HG02840 (cell line): ENCODE results near the gene DHRS13.
"Not testable (repeated sequence)": the region's sequence is repeated elsewhere in the genome, so short reads cannot be mapped to it uniquely, and the experiment has no call there.

Experiments used
- ATAC-seq: cut with Tn5 transposase; IDR thresholded peaks from one replicate; pipeline ENCODE4 v1.9.1; 2021; ENCODE audit warnings: mild to moderate bottlenecking, moderate library complexity, moderate number of reproducible peaks; ENCODE audit not compliant: unreplicated experiment, low FRiP score

The DHRS13 gene

DNA sequence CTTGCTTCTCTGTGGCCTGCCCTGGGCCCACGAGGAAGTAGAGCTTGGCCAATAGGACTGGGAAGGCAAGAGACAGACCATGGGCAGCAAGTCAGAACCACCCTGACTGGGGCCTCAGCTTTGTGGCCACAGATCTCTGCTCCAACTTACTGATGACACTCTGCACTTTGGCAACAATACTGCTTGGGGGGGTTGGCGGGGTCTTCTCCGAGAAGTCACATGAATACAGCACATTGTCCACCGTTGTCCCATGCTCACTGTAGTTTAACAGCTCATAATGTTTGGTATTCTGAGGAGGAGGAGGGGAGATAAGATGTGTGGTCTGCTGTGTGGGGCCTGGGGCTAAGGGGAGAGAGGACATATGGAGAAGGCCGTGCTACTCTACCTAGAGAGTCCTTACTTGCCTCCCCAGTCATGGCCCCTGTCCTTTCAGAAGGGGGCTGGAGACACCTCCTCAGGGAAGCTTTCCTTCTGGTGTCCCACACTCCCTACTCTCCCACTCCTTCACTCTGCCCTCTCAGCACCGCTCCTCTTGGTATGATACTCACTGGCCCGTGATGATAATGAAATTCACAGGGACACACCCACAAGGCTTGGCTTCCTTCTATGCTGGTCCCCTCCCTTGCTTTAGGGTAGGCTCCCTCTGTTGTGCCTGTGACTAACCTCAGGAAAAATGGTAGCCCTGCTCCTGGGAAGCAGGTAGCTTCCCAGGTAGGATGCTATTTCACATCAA is 4.0 kb upstream of the DHRS13 start:
- ATAC-seq = no peak

DNA sequence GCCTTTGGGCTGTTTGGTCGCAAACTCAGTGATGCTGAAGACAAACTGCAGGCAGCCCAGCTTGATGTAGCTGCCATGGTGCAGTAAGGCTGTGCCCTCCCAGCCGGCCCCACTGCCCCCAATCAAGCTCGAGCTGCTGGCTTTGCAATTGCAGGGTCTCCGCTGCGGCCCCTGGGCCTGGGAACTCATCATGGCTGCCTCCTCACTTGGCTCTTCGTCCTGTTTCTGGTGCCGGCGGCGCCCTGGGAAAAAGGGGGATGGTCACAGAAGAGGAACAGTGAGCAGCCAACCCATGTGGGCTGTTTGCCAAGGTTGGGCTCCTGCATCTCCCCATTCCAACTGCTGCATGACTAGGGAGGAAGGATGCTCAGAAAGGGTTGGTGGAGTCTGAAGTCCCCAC is 3.4 kb upstream of the DHRS13 start:
- no peak for ATAC-seq

DNA sequence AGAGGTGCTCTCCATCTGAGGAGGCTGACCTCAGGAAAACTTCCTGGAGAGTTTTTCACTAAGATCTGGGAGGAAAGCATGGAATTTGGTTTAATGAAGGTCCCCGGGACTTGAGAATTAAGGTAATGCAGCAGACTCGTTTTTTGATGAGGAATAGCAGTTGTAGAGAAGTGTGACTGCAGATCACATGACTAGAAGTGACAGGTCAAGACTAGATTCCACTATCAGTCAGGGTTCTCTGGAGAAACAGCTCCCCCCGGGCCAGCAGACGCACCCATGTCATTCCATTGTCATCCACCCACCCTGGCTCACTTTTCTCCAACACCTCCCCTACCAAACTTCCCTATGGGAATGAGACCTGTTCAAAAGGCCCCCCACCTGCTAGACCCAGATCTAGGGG is 1.9 kb upstream of the DHRS13 start:
- no peak for ATAC-seq

DNA sequence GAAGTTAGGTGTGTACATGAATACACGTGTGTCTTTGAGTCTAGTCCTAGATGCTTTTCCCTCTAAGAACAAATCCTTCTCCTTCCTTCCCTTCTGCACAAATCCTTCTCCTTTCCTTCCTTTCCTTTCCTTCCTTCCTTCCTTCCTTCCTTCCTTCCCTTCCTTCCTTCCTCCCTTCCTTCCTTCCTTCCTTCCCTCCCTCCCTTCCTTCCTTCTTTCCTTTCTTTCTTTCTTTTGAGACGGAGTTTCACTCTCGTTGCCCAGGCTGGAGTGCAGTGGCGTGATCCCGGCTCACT is 615 bp upstream of the DHRS13 start:
- ATAC-seq = not testable (repeated sequence)

DNA sequence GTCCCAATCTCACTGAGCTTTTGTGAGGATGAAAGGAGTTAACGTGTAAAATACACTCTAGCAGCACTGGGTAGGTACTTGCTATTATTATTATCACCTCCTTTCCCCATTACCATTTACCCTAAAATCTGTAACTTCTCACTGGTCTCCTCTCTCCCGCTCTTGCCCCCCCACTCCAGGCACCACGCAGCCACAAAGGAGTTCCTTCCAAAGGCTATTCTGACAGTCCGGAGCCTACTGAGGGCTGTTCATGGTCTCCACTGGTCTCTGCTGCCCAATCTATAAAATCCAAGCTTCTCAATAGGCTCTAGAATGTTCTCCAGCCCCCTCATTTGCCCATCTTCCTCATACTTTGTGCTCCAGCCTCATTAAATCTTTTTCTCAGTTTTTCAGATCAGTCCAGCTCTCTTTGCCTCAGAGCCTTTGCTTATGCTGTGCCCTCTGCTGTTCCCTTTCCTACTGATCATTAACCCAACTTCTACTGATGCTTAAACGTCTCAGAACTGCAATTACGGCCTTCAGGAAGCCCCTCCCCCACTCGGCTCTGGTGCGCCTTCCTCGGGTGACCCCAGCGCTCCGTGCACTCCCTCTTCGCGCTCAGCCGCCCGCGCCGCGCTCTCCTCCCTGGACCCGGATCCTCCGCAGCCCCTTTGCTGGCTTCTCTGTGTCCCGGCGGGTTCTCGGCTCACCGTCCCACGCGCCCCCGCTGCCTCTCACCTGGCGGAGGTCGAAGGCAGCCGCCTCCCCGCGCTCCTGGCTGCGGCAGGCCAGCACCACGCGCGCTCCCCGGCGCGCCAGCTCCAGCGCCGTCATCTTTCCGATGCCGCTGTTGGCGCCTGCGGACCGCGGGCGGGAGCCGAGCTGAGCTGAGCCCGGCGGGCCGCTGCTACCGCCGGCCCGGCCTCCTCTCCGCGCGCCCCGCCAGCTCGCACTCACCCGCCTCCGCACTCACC is 737 bp downstream of the DHRS13 start:
- no peak for ATAC-seq

DNA sequence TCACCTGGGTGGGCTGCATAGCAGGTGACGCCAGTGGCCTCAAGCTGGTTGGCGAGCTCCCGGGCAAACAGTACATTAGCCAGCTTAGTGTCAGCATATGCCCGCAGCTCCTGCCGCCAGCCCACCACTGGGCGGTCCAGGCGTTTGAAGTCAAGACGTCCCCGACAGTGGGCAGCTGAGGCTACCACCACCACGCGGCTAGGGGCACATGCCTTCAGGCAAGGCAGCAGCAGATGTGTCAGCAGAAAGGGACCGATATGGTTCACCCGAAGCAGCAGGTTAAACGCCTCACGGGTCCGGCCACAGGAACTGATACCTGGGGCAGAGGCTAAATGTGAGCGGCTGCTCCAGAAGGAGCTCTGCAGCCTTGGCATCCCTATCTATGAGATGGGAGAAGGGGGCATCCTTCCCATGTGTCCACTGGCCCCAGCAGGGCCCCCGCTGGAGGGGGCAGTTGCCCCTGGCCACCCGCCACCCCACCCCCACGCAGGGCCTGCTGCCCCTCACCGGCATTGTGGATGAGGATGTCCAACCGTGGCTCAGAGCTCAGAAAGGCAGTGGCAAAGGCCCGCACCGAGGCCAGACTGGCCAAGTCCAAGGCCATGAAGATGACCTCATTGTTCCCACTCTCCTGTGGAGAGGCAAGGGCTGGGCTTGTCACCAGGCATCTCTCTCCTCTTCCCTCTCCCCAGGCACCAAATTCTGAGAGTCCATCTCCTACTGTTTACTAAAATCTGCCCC is 1.7 kb downstream of the DHRS13 start:
- no peak for ATAC-seq

DNA sequence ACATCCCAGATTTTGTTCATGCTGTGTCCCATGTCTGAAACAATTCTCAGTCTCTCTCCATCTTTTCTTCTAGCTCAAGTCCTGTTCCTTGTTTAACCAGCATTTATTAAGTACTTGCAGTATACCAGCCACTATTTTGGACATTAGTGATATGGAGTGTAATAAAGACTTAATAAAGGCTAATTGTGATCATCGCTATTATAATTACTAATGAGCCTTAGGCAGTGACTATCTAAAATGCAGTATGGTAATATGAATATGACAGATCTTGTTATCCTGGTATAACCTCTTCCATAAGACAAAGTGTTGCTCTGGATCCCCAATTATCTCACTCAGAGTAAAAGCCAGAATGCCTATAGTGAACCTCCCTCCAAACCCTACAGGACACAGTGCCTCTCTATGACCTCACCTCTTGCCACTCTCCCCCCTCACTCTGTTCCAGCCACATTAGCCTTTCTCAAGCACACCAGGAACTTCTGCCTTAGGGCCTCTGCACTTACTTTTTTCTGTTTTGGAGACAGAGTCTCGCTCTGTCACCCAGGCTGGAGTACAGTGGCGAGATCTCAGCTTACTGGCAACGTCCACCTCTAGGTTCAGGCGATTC is 3.6 kb downstream of the DHRS13 start:
- ATAC-seq = no peak

DNA sequence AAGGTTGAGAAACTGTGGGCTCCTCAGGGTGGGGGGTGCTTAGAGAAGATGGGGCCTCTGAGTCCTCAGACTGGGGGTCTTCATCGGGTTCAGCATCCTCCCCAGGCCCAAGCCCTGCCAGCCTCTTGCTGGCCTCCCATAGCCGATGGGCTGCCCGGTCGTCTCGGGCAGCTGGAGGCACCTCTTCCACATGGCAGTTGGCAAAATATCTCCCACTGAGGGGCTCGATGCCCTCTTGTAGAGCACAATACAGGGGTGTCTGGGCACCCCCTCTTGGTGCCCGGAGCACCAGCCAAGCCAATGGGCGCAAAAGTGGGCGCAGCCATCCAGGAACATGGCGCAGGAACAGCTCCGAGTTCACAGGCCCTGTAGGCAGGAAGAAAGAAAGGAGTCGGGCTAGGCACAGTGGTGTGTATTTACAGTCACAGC is 4.3 kb downstream of the DHRS13 start:
- ATAC-seq = no peak

DNA sequence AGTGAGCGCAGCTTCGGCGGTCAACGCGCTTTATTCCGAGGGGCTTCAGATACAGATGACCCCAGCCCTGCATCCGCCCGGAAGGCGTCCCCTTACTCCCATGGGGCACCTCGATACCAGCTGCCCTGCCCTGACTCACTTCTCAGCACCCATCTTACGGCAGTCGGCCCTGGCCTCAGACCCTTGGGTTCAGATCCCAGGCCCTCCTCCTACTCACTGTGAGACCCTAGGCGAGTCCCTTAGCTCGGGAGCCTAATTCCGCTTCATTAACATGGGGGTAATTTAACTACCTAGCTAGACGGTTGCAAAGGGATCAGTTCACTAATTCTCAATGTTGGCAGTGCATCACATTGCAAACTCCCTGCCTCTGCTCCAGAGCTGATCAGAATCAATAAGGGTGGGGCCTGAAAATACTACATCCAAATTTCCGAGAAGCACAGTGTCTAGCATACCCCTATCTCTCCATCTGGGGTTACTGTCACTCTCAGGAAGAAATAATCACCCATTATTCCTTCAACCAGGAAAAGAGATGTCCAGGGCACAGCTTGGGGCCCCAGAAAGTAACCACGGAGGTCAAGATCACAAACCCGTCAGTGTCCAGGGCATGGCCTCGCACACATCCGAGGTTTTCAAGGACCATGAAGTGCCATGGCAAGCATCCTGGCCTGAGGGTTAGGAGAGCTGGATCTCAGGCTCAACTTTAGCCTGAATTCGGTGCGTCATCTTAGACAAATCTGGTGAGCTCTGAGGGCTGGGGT is 4.9 kb downstream of the DHRS13 start:
- no peak for ATAC-seq

DNA sequence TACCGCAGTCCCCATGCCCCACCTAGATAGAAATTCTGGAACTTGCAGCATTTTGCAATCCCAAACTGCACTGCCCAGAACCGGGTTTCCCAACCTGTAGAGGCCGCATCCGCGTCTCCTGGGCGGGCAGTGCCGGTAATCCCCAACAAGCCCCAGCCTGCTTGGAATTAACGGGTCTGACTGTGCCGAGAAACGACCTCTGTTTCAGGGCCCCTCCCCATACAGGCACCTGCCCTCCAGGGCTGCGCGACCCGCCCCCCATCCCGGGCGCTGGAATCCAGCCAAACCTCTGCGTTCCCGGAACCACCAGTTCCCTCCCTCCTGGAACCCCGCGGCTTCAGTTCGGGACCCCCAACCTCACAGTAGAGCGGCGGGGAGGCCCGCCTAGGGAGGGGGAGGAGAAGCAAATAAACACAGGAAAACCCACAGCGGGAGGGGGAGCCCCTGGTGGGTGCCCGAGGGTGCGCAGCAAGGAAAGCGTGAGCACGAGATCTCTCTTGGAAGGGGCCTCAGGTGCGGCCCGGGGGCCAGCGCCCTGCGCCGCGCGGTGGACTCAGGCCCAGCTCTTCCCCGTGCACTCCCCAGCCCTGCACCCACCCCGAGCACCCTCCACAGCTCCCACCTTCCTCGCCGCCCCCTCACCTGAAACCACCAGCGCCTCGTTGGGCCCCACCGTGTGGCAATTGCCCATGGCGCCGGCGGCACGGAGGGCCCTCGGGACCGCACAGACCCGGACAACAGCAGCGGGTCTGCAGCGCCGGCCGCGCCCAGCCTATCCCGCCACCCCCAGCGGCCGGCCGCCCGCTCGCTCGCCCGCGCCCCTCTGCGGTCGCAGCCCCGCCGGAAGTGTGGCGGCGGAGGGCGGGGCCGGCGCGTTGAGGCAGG is 5.8 kb downstream of the DHRS13 start, which contains the start of gene FLOT2:
TSS of gene FLOT2 (minus strand) at position 850 of the 885 bp plus-strand sequence. CDS start at position 691, 159 bp downstream.
- ATAC-seq = no peak

DNA sequence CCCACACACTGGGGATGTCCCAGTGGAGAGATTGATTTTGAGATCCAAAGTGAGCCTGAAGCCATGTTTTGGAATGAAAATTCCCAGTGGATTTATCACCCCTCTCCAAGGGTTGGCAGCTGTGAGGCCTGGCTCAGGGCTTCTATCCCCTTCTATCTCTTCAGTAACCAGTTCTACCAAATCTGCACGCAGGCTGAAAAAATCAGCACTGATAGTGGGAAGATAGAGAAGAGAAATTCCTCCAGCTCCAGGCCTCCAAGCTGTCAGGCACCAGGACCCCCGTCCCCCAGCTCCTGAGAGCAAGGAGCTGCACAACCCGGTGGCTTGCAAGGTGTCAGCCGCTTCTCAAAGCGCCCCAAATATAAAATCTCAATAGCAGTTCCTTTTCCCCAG is 6.4 kb downstream of the DHRS13 start:
- ATAC-seq = no peak

DNA sequence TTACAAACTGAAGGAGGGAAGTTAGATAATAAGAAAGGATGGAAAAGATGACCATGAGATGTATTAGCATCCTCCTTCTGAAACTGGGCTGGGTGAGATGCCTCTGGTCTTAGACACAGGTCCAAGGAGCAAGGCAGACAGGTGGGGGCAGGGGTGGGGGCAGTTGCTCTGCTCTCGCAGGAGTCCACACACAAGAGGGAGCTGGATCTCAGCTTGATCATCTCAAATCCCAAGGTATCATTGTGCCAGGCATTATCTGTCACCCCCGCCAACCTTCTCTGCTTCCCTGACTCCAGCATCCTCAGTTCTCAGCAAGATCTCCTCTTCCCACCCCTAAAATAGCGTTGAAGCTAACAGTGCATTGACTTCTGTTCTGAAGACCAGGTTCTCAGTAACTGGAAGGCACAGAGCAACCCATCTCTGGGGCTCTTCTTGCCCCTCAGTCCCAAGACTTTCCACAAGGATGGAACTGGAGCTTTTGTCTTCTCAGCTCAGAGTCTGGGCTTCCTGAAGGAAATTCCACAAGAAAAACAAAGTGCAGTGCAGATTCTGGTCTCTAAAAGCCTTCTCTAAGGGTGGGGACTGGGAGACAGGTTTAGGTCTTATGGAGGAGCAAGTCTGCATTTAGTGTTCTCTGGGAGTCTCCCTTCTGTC is 7.0 kb downstream of the DHRS13 start:
- ATAC-seq = no peak

DNA sequence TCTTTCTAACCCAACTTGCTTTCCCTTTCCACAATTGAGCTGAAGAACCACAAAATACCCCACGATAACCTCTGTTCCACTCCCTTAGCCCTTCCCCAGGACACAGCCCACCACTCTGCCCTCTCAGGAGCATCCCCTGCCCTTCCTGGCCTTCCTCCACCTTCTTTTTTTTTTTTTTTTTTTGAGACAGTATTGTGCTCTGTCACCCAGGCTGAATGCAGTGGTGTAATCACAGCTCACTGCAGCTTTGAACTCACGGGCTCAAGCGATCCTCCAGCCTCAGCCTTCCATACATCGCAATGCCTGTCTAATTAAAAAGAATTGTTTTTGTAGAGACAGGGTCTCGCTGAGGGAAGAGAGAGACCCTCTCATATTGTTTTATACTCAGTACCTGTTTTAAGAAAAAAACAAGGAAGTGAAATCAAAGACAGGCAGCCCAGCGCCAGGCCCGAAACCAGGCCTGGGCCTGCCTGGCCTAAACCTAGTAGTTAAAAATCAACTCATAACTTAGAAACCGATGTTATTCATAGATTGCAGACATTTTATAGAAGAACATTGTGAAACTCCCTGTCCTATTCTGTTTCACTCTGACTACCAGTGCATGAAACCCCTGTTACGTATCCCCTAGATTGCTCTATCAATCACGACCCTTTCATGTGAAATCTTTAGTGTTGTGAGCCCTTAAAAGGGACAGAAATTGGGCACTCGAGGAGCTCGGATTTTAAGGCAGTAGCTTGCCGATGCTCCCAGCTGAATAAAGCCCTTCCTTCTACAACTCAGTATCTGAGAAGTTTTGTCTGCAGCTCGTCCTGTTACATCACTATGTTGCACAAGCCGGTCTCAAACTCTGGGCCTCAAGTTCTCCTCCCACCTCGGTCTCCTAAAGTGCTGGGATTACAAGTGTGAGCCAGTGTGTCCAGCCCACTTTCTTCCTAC is 9.4 kb downstream of the DHRS13 start:
- ATAC-seq = not testable (repeated sequence)

DNA sequence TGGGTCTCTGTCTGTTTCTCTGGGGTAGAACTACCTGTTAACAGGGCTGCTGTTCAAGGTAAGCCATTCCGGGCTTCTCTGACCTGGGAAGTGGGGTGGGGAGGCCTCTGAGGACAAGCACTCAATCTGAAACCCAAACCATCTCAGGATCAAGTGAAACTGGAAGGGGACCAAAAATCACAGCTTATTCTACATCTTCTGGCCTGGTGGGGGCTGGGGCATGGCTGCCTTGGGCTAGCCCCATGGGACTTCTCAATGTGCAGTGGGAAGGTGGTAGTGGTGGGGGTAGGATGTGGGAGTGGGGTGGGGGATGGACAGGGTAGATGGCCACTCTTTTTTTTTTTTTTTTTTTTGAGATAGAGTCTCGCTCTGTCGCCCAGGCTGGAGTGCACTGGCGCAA is 10.9 kb downstream of the DHRS13 start:
- ATAC-seq = no peak

DNA sequence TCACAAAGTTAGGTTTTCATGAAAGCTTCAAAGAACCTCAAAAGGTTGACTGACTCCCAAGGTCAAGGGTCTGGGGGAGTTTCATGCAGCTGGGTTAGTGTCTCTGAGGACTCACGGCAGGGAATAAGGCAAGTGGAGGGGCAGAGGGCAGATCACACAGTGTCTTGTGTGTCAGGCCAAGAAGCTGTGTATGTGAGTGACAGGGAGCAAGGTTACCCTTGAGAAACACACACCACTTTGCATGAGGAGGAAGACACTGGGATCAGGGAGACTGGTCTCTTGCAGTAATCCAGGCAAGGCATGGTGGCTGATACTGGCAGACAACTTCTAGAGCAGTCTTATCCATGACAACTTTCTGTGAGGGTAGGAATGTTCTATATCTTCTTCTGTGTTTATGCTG is 11.7 kb downstream of the DHRS13 start:
- no peak for ATAC-seq

DNA sequence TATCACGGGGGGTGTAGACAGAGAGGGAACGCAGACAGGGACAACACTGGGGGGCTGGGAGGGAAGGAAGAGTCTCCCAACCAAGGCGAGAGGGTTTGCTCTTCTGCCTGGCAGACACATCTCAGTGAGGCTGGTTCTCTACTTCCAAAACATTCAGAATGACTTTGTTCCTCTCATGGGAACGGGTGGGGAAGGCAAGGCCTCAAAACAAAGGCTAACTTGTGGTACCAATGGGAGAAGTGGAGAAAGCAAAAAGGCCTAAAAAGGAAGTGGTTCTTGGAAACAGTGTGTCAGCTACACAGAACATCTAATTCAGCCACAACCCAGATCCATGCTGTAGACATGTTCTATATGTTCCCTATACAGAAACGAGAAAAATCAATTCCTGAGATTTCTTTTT is 12.9 kb downstream of the DHRS13 start:
- ATAC-seq = no peak

DNA sequence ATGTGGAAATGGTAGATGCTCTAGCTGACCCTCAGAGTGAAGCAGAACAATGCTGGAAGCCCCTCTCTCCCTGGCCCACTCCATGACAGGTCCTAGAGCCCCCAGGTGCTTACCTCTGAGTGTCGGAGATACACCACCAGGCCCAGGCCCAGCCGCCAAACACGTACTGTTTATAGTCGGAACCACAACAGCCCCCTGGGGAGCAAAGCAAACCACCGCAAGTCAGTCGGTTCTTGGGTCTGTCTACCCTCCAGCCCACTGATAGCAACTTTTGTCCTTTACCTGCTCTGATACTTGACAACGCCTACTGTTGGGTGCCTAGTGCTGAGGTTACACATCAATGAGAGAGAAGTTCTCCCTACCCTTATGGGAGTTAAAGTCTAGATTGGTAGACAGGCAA is 14.0 kb downstream of the DHRS13 start:
- ATAC-seq = no peak
